ENCODE data around the gene PDZD7.

PDZD7 gene

DNA sequence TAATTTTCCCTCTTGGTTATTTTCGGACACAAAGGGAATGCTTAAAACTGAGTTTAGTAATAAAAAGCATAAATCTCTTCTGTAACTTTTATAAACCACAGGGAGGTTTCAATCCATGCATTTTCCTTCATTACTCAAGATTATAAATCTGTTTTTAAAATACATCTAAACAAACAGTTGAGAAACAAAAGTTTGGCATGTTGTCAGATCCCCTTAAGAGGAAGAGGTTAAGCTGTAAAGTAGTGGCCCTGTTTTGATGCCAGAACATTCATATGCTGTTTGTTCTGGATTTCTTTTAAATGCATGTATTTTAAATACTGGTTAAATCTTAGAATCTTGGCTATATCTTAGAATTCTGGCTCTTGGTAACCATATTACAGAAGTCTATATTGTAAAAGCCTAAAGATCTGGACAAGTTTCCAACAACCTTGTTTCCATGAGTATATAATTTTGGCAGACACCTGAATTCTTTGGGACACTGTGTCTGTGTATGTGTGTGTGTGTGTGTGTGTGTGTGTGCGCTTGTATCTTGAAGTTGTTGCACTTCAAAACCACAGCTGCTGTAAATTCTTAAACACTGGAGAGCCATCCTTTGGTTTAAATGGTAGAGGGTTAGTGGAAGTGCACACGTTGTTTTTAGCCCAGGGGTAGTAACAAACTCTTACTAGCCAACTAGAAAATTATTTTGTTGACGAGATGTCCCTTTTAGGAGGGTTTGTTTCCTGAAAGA lies 68.4 kb downstream of the PDZD7 start:
- DNase-seq: no peak

DNA sequence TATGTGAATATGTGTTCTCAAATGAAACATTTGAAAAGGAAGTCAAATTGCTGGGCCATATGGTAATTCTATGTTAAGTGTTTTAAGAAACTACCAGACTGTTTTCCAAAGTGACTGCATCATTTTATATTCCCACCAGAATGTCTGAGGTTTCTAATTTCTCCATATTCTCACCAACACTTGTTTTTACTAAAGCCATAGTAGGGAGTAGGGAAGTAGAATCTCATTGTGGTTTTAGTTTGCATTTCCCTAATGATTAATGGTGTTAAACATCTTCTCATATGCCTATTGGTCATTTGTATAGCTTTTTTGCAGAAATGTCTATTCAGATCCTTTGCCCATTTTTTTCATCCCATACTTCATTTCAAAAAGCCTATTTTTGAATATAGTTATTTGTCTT lies 70.7 kb downstream of the PDZD7 start:
- no peak for DNase-seq

All from activated CD4-positive, alpha-beta T cell treated with anti-CD3 and anti-CD28 coated beads, Interleukin-2, amount 50 U/mL, for 4 hours (primary cell).